Fibroblast of skin of right biceps (primary cell): ENCODE measurements around the gene CACNA1A.
A peak's percentile ranks its signal among the peaks of the same experiment; 100 is the strongest.
"Not testable (repeated sequence)": the region's sequence is repeated elsewhere in the genome, so short reads cannot be mapped to it uniquely, and the experiment has no call there.

Experiments
- DNase-seq: peaks from one replicate; pipeline ENCODE4 v3.0.0-alpha.2; 2013

The CACNA1A gene

GRCh38 chr19:13185763-13186657 lies 320.3 kb downstream of the CACNA1A start:
- not testable (repeated sequence) for DNase-seq

- DNase-seq = not testable (repeated sequence)
Observed at GRCh38 chr19:13184926-13185325, 321.4 kb downstream of the CACNA1A start.

- DNase-seq = peak; percentile 66
Observed at GRCh38 chr19:13181747-13182388, 324.4 kb downstream of the CACNA1A start.

GRCh38 chr19:13178291-13178690 lies 328.0 kb downstream of the CACNA1A start:
- DNase-seq = not testable (repeated sequence)

- DNase-seq = not testable (repeated sequence)
Observed at GRCh38 chr19:13177584-13177983, 328.7 kb downstream of the CACNA1A start.

GRCh38 chr19:13176345-13176744 lies 329.9 kb downstream of the CACNA1A start:
- DNase-seq = no peak

GRCh38 chr19:13173139-13173737 lies 333.0 kb downstream of the CACNA1A start:
- no peak for DNase-seq

- peak; percentile 91 for DNase-seq
Observed at GRCh38 chr19:13172346-13173138, 333.7 kb downstream of the CACNA1A start.

GRCh38 chr19:13171146-13171545 lies 335.1 kb downstream of the CACNA1A start:
- DNase-seq = no peak

GRCh38 chr19:13169769-13170168 lies 336.5 kb downstream of the CACNA1A start:
- DNase-seq = peak; percentile 61

GRCh38 chr19:13166151-13166550 lies 340.1 kb downstream of the CACNA1A start:
- not testable (repeated sequence) for DNase-seq

GRCh38 chr19:13165162-13165997 lies 340.9 kb downstream of the CACNA1A start:
- peak; percentile 34 for DNase-seq

GRCh38 chr19:13164343-13165161 lies 341.7 kb downstream of the CACNA1A start:
- peak; percentile 70 for DNase-seq

- peak; percentile 90 for DNase-seq
Observed at GRCh38 chr19:13163609-13164342, 342.5 kb downstream of the CACNA1A start.

- DNase-seq = peak; percentile 98
Observed at GRCh38 chr19:13162724-13163608, 343.3 kb downstream of the CACNA1A start.

- peak; percentile 30 for DNase-seq
Observed at GRCh38 chr19:13160557-13160956, 345.7 kb downstream of the CACNA1A start.

GRCh38 chr19:13159713-13160112 lies 346.6 kb downstream of the CACNA1A start:
- DNase-seq = no peak
